Panc1 (cell line): ENCODE data around the gene FXYD4. TPM values are rescaled to one million over a fixed set of nuclear protein-coding genes. Genes with fewer than 3 reads are reported as not detected.
A peak's percentile ranks its signal among the peaks of the same experiment; 100 is the strongest.

ENCODE experiments used
- ATAC-seq: fragments of 200-7000 bp; cut with Tn5 transposase; 2 replicates; pipeline ENCODE4 v1.9.1; 2020; ENCODE audit warnings: mild to moderate bottlenecking, moderate library complexity
- BruUV-seq: library from RNA; stranded (reverse); fragments of 400-500 nt; replicated peaks from 2 replicates; lab custom pipeline; 2021; lab: Mats Ljungman, UMichigan
- CTCF ChIA-PET: fragments of 300-600 bp; sonication (Branson Sonifier 250); formaldehyde crosslinking; loops from one replicate; lab custom pipeline; 2022; ENCODE audit warnings: antibody characterized with exemption; lab: Charles Lee
- POLR2A ChIA-PET: fragments of 300-600 bp; sonication (Branson Sonifier 250); formaldehyde crosslinking; loops from one replicate; lab custom pipeline; 2022; ENCODE audit warnings: antibody characterized with exemption; lab: Charles Lee
- DNase-seq: peaks from one replicate; pipeline ENCODE4 v3.0.0-alpha.2; 2010; ENCODE audit warnings: low read depth, low spot score
- H3K27ac ChIP-seq: 2 replicates; pipeline ENCODE4 v1.5.1; 2011; ENCODE audit warnings: mild to moderate bottlenecking, low read length, inconsistent platforms
- H3K27me3 ChIP-seq: fragments of 200-500 bp; sonication (Bioruptor generic); 2 replicates; pipeline ENCODE4 v1.6.0; 2014; ENCODE audit warnings: low read length, inconsistent platforms; ENCODE audit not compliant: control insufficient read depth, insufficient read depth
- H3K36me3 ChIP-seq: fragments of 200-500 bp; sonication (Bioruptor generic); 2 replicates; pipeline ENCODE4 v1.5.1; 2014; ENCODE audit warnings: inconsistent platforms, mild to moderate bottlenecking, low read length, moderate library complexity; ENCODE audit not compliant: control insufficient read depth, insufficient read depth
- H3K4me1 ChIP-seq: 2 replicates; pipeline ENCODE4 v1.5.1; 2011; ENCODE audit warnings: inconsistent platforms, mild to moderate bottlenecking, low read length, moderate library complexity; ENCODE audit not compliant: control insufficient read depth, insufficient read depth
- H3K4me3 ChIP-seq, 2 experiments: 2 replicates each; pipeline ENCODE4 v1.5.1; 2011 to 2012; ENCODE audit warnings: low read depth in 2 of 2, low read length in 2 of 2, mild to moderate bottlenecking in 2 of 2, inconsistent platforms in 1 of 2, moderate library complexity in 1 of 2
- H3K9me3 ChIP-seq: fragments of 200-500 bp; sonication (Bioruptor generic); 2 replicates; pipeline ENCODE4 v1.5.1; 2014; ENCODE audit warnings: low read depth, mild to moderate bottlenecking, inconsistent platforms, low read length, moderate library complexity; ENCODE audit not compliant: control insufficient read depth, insufficient read depth
- CTCF ChIP-seq: fragments of 450-650 bp; IDR thresholded peaks from 2 replicates; pipeline ENCODE4 v1.5.1; 2017; ENCODE audit warnings: mild to moderate bottlenecking
- POLR2AphosphoS5 ChIP-seq: IDR thresholded peaks from 2 replicates; pipeline ENCODE4 v1.6.1; 2012; ENCODE audit warnings: mild to moderate bottlenecking, low read depth, low read length, moderate library complexity
- REST ChIP-seq, 2 experiments: IDR thresholded peaks; 2 replicates each; pipeline ENCODE4 v1.6.1; 2011 to 2012; ENCODE audit warnings: low read depth in 2 of 2, control low read depth in 1 of 2, low read length in 1 of 2, mild to moderate bottlenecking in 1 of 2, moderate library complexity in 1 of 2; ENCODE audit not compliant: insufficient read depth in 1 of 2
- SIN3A ChIP-seq: IDR thresholded peaks from 2 replicates; pipeline ENCODE4 v1.6.1; 2012; ENCODE audit warnings: low read depth, mild to moderate bottlenecking, low read length, moderate library complexity, borderline replicate concordance; ENCODE audit not compliant: insufficient read depth
- TCF7L2 ChIP-seq: IDR thresholded peaks from 2 replicates; pipeline ENCODE4 v1.6.1; 2011; ENCODE audit warnings: mild to moderate bottlenecking, low read depth, low read length, inconsistent platforms
- in situ Hi-C: cut with HindIII; loops from 2 replicates; pipeline ENCODE4 v1.10.0; 2016; ENCODE audit warnings: low sequenced_read_pairs, low pct_unique_long_range_greater_than_20kb
- intact Hi-C: fragments of 100-400 bp; cut with micrococcal nuclease; formaldehyde crosslinking; loops from one replicate; pipeline ENCODE4 v1.10.0; 2022; ENCODE audit not compliant: unreplicated experiment
- total RNA-seq: library from RNA; stranded (reverse); gene quantifications from one replicate; pipeline ENCODE4 v1.2.1, GENCODE V29; 2021; ENCODE audit not compliant: unreplicated experiment

Gene FXYD4
- total RNA-seq, 1 experiment from 2014 or later = not detected

GRCh38 chr10:43402880-43403452, 31.5 kb downstream of the FXYD4 start:
- in situ Hi-C loops = no loop called here
- POLR2A ChIA-PET = interaction anchor here (0.7 kb wide), 1 partner anchor 9 kb away, joined by 7 read pairs; no protein-coding TSS in a partner anchor
- DNase-seq (no peak), ATAC-seq (no peak)
- no peaks in the 10 kb centered on the region for H3K27me3 ChIP-seq
- H3K27ac ChIP-seq = peak overlapping the region; percentile 76
- peaks cover 57% of the 10 kb centered on the region for H3K4me1 ChIP-seq
- intact Hi-C loops = no loop called here
- H3K4me3 ChIP-seq = peak overlapping the region in 1 of 2 experiments; percentile 1; a peak in 1 of 4 replicates
- peaks cover 9% of the 10 kb centered on the region for H3K36me3 ChIP-seq
- no peaks in the 10 kb centered on the region for H3K9me3 ChIP-seq
- BruUV-seq = TSS peak; percentile 3
- TF ChIP-seq REST (IDR thresholded peaks at IDR 0.05; ENCODE audit: insufficient read depth in 1 of 2, low read depth in 2 of 2, low read length in 1 of 2) (no peak), CTCF (no peak), TCF7L2 (no peak), POLR2AphosphoS5 (no peak), SIN3A (no peak)
- CTCF ChIA-PET = no interaction called here

- DNase-seq (no peak), ATAC-seq (no peak)
- CTCF ChIA-PET = no interaction called here
- BruUV-seq = no TSS peak
- Histone ChIP-seq H3K27ac (peak overlapping the region; percentile 92), H3K4me3 (peak overlapping the region; percentile 68 to 96), H3K4me1 (peaks cover 50% of the 10 kb centered on the region), H3K36me3 (peaks cover 9% of the 10 kb centered on the region), H3K27me3 (no peaks in the 10 kb centered on the region), H3K9me3 (no peaks in the 10 kb centered on the region)
- intact Hi-C loops = no loop called here
- POLR2A ChIA-PET = interaction anchor here (0.7 kb wide), 1 partner anchor 10 kb away, joined by 4 read pairs; no protein-coding TSS in a partner anchor
- in situ Hi-C loops = no loop called here
- TF ChIP-seq REST (IDR thresholded peaks at IDR 0.05; ENCODE audit: insufficient read depth in 1 of 2, low read depth in 2 of 2, low read length in 1 of 2) (no peak), TCF7L2 (no peak), CTCF (no peak)
Observed at GRCh38 chr10:43403911-43404703, 32.7 kb downstream of the FXYD4 start.
